HG03280 (cell line): ENCODE data around the gene COA8.

Experiments
- ATAC-seq: cut with Tn5 transposase; IDR thresholded peaks from one replicate; pipeline ENCODE4 v1.9.1; 2021; ENCODE audit warnings: mild to moderate bottlenecking, moderate library complexity; ENCODE audit not compliant: unreplicated experiment

COA8 gene

DNA sequence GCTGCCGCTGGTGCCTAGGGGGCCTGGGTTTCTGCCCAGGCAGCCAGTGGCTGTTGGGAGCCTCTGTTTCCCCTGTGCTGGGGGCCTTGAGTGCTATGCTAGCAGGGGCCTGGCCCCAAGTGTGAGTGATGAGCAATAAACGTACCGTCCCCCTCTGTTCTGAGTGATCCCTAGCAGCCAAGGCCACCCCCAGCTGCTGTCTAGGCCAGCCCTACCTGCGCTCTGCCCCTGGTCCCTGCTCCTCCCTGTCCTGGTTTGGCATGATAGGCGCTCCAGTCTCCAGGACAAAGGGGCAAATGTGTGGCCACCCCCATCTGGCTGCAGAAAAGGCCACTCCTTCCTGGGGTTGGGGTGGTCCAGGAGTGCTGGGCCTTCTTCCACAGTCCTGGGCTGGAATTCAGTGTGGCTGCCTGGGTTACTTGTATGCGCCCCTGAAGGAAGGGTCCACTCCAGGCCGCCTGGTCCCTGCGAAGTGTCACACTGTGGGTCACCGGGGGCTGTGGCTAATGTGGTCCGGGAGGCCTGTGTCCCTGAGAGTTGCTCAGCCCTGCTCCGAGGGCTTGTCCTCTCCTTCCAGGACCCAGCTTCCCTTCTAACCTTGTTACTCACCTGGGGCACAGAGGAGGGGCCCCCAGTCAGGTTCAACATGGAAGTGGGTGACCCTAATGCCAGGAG lies 26.7 kb upstream of the COA8 start:
- ATAC-seq, result no peak

GRCh38 chr14:103536693-103537092 lies 26.1 kb upstream of the COA8 start:
- no peak for ATAC-seq

DNA sequence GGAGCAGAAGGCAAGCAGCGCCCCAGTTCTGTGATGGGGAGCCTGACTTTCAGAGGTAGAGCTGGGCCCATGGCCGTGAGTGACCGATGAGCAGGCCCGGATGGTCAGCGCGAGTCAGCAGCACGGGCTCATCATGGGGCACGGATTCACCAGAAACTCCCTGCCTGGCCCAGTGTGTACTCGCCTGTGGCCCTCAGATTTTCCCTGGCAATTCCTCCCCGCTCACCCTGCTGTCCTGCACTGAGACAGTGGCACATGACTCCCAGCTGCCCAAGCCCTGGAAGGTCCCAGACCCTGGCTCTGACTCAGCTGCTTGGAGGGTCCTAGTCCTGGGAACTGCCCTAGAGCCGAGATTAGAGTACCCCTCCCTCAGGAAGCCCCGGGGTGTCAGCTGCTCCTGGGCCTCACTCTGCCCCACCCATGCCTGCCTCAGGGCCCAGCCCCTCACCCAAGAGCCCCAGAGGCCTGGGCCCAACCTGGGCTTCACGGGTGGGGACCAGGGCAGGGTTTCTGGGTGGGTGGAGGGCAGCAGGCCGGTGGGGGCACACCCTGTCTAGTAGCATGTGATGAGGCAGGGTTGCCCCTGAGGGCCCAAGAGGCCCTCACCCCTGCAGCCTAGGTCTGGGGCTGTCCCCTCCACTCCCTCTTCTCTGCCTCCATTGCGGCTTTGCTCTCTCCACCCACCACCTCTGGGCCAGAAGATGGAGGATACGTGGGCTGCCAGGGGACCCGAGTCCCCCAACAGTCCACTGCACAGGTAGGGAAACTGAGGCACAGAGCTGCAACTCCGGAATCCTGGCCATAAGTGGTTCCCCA lies 25.4 kb upstream of the COA8 start:
- ATAC-seq, result no peak

DNA sequence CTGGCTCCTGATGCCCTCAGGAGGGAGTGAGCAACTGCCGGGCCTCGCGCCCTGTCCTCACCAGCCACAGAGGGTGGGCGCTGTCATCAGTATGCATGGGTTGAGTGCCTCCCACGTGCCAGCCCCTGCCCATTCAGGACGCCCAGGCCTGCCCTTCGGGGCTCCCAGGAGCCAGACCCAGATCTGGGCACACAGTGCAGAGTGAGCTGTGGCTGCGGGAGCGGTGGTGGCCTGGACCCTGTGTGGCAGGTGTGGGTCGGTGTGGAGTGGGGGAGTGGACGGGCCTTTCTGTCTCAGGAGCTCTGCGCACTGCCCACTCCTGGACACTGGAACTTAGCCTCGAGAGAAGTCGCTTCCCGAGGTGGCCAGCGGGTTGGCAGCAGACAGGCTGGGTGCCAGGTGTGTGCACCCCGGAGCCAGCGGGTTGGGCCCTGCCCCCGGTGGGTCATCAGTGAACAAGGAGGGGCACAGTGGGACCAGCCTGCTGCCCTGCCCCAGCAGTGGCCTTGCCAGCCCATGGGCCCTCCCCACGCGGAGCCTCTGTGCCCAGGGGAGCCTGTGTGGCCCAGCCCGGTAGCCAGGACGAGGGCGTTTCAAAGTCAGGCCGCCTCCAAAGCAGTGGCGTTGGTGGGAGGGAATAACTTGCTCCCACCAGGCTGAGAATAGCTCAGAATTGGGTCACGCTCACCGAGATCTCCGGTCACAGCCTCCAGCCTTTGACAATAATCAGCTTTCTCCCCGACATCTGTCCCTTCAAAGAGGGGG lies 24.3 kb upstream of the COA8 start:
- ATAC-seq, result no peak

DNA sequence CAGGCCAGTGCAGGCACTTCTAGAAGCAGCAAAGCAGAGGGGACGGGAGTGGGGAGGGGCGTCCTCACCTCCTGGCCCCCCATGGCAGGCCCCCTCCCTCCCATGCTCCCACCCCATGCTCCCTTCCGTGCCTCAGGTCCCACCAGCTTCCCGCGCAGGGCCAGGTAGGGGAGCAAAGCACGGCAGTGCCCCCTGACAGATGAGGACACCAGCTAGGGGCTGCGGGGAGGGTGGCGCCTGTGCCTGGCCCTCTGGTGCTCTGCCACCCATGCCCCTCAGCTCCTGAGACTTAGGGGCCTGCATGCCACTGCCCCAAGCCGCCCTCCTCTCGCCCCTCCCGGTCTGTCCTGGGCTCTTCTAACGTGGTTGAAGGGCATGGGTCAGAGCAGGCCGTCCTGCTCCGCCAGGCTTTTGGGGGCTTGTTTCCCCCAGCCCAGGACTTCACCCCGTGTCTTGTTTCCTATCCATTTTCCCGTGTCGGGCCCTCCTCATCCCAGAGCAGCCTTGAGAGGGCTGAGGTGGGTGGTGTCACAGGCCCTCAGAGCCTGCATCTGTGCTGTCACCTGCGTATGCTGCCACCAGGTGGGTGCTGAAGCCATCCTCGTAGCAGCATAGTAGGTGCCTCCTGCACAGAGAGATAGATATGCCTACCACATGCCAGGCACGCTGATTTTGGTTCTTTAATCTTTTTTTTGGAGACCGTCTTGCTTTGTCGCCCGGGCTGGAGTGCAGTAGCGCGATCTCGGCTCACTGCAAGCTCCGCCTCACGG lies 23.5 kb upstream of the COA8 start:
- ATAC-seq, result no peak

DNA sequence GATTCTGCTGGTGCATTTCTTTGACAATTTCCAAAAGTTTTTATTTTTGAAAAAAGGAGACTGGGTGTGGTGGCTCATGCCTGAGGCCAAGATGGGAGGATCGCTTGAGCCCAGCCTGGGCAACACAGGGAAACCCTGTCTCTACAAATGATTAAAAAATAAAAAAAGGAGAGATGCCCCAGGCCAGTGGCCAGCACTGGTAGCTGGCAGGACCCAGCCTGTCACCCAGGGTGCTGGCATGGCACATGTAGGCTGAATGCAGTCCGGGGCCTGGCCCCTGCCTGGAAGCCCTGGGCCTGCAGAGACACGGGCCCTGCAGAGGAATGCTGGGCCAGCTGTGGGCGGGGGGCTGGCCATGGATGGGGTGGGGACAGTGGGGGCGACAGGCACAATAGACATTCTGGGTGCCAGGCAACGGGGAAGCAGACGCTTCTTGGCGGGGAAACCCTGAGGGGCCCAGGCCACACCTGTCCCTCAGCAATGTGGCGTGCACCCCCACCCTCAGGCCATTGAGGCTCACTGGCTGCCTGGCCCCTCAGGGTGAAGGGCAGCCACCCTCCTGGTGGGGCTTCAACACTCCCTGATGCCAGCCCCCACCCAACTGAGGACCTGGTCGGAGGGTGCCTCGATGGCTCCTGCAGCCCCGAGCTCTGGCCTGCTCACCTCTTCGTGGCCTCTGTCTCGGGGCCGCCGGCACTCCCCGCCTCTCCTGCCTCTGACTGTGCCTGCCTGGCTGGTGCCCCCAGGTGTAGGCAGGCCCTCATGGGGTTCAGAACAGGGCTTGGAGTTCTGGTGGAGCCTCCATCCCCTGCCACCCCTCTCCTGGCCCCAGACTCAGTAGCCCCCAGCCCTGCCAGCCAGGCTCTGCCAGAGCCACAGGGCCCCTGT lies 21.7 kb upstream of the COA8 start:
- no peak for ATAC-seq

GRCh38 chr14:103541709-103542604 lies 20.8 kb upstream of the COA8 start:
- ATAC-seq, result no peak

DNA sequence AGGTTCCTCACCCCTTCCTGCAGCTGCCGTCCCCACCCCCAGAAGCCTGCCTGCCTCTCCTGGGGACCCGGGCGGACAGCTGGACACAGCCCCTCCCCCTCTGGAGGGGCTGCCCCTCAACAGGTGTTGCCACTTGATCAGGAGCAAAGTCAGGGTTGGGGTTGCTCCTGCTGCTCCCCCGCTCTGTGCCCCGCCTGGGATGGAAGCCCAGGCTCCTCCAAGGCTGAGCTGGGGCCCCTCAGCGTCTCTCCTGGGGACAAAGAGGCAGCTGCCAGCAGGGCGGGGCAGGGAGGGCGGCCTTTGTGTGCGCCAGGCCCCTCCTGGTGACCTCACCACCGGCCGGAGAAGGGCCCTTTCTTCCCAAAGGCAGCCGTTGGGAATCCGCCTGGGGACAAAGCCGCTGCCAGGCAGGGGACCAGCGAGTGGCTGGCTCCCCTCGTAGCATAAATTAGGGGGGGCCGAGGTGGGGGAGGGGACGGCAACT lies 20.1 kb upstream of the COA8 start:
- ATAC-seq, result no peak

GRCh38 chr14:103543140-103543539 lies 19.6 kb upstream of the COA8 start:
- ATAC-seq, result no peak

DNA sequence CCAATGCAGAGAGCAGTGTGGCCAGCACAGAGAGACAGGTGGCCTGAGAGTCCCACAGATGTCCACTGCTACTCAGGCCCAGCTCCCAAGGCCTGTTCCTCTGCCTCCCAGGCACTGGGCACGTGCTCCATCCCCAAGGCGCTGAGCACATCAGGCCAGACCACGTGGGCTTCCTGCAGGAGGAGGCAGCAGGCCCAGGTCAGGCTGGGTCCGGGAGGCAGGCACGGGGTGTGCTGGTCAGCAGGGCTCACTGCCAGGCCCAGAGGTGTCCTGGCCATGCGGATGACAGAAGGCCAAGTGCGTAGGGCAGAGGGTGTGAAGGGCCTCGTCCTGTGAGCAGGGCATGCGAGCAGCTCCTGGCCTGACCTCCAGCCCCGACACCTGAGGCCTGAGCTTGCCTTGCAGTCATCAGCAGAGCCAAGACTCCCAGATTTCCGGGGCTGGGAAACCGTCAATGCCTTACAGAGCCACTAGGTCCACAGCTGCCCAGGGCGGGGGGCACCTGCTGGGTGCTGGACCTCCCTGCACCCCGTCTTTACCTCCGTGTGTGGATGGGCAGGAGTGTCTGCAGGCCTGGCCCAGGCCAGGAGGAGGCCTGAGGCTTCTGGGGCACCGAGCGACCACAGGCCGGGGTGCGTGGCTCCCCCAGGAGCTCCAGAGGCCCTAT lies 18.9 kb upstream of the COA8 start:
- no peak for ATAC-seq

DNA sequence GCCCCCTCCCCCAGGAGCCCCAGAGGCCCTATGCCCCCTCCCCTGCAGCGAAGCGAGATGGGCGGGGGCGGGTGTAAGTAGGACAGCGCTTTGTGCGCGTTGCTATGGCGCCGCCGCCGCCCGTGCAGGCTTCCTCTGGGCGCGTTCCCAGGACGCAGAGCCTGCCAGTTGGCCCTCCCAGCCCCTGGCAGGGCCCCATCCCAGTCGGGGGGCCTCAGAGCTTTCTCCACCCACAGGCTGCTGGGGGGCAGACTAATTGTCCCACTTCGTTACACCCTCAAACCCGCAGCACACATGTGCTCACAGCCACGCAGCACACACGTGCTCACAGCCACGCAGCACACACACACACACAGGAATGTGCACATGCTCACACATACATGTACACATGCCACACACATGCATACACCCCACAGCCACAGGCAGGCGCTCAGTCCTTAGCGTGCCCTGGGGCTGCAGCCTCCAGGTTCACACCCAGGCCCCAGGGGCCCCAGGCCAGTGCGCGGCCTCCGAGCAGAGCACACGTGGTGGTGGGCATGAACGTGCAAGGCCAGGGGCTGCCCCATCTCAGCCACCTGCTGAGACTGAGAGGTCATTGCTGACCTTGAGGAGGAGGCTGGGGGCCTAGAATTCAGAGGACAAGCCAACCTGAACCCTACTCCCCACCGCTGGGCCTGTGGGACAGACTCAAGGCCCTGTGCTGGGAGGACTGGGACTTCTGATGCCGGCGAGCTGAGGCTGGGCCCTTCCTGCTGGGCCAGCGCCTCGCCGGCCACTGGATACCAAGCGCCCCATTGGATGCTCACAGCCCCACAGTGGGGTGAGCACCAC lies 18.2 kb upstream of the COA8 start:
- no peak for ATAC-seq

DNA sequence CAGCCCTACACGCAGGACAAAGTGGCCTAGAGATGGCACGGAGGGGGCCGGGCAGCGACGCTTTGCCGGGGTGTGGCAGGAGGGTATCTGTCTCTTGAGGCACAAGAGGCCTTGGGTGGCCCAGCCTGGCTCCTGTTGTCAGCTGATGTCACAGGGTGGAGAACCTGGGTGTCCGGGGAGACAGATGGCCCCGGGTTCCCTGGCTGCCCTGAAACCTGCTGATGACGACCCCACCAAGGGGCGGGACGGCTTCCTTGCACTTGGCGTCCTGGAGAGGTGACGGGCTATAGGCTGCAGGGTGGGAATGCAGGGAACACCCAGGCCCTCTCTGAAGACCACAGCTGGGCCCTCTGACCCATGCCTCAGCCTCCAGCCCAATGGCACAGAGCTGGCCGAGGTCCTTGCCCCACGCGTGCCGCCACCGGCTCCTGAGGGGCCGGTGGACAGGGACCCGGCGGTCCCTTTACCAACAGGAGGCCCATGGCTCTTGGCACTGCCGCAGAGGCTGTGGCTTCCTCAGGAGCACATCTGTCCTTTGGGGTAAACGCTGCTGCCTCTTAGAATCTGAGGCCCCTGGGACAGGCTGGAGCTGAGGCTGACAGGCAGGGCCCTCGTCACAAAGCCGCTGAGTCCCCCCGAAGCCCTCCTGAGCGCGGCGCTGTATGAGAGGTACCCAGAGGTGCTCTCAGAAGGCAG lies 17.4 kb upstream of the COA8 start:
- no peak for ATAC-seq

DNA sequence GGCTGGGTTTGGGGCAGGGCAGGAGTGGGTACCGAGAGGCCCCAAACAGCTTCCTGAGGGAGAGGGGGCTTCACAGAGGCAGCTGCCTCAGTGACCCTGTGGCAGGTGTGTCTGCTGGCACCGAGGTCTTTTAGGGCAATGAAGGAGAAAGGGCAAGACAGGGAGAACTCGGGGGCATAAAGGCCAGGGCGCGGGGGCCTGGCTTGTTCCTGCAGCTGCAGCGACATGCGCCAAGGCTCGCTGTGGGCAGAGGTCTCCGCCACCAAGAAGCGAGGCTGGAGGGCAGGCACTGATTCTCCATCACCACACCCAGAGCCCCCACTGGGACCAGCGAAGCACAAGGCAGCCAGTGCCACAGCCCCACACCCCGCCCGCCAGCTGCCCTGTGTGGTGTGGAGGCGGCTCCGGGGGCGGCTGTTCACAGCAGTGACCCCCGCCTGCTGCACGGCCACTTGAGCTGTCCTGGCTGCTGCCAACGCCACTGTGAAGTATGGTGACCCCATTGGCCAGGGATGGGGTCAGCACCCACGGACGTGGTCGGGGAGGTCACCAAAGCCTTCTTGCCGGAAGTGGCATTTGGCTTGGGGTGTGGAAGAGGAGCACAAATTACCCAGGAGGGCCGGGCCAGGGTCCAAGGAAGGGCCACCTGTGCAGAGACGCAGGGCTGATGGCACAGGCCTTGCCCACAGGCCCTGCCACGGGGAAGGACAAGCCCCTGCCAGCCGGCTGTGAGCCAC lies 16.7 kb upstream of the COA8 start:
- ATAC-seq, result no peak

DNA sequence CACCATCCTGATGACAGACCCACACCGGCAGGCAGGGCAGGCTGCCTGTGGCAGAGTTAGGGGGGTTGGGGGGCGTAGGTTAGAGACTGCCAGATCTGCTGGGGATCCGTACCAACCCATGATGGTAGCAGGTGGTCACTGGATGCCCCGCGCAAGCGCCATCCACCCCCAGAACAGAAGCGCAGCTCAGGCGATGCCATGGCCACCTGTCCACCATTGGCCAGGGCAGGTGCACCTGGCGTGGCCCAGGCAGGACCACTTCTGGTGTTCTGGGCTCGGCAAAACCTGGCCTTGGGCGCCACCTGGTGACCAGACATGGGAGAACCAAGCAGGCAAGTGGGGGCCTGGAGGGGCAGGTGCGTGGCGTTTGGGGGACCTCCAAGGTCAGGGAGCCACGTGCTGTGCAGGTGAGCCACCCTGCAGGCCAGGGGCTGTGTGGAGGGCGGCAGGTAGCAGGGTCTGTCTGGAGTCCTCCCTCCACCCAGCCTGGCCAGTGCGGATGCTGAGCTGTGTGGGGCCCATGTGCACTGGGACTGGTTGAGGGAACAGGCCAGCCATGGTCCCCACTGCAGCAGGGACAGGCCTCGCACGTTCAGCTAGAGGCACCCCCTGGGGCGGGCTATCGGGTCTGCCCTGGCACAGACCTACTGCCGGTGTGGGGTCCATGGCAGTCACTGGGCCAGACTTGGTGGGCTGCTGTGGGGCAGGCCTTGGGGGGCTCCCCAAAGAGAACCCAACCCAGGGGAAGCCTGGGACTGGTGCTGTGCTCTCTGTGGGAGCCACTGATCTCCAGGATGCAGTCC lies 15.9 kb upstream of the COA8 start:
- peak; percentile 50 for ATAC-seq

DNA sequence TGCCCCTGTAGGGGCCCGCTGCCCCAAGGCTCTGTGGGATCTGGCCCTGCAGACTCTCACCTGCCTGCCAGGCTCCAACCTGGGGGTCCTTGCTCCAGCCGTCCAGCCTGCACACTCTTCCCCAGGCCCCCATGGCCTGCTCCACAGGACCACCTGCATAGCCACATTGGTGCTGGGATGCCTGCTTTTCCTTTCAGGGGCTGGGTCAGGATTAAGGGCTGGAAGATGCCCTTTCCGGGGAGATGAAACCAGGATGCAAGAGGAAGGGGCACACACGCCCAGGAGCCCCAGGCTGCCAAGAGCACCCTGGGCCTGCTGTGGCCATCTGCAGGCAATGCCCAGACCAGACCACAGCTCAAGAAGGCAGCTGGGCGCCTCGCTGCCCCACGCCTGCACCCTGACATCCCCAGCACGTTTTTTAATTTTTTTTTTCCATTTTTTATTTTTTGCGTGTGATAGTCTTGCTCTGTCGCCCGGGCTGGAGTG lies 15.3 kb upstream of the COA8 start:
- ATAC-seq, result no peak
